IPS DF 6.9 (cell line): ENCODE data around the gene JARID2.

ENCODE experiments used
- DNase-seq: peaks from one replicate; pipeline ENCODE4 v3.0.0-alpha.2; 2013; ENCODE audit warnings: low read depth, low spot score
- H3K27ac ChIP-seq: one replicate; pipeline ENCODE4 v1.5.1; 2013; ENCODE audit warnings: low read length, control low read depth
- H3K27me3 ChIP-seq: 2 replicates; pipeline ENCODE4 v1.6.1; 2013; ENCODE audit warnings: mild to moderate bottlenecking, low read length; ENCODE audit not compliant: control insufficient read depth, insufficient read depth
- H3K36me3 ChIP-seq: 2 replicates; pipeline ENCODE4 v1.6.1; 2013; ENCODE audit warnings: low read length; ENCODE audit not compliant: control insufficient read depth, insufficient read depth
- H3K4me1 ChIP-seq: 2 replicates; pipeline ENCODE4 v1.6.1; 2013; ENCODE audit warnings: low read length; ENCODE audit not compliant: control insufficient read depth, insufficient read depth
- H3K4me3 ChIP-seq: 2 replicates; pipeline ENCODE4 v1.5.1; 2013; ENCODE audit warnings: mild to moderate bottlenecking, low read length
- H3K9me3 ChIP-seq: 2 replicates; pipeline ENCODE4 v1.6.1; 2013; ENCODE audit warnings: low read length, inconsistent platforms; ENCODE audit not compliant: control insufficient read depth, insufficient read depth
- WGBS: extraction: QIAGEN DNeasy Blood & Tissue Kit; methylation state at CpG from one replicate; pipeline ENCODE4 v1.1.7; 2013; ENCODE audit warnings: mixed read lengths, missing lambda C conversion rate; ENCODE audit not compliant: insufficient read length, insufficient coverage; 5-methylcytosine and 5-hydroxymethylcytosine counted together

Gene JARID2

GRCh38 chr6:15511248-15512125 is 265.6 kb downstream of the JARID2 start:
- Histone ChIP-seq H3K27ac (no peak overlapping the region), H3K4me1 (no peaks in the 10 kb centered on the region; the same call in 1 of the 2 replicates), H3K27me3 (no peaks in the 10 kb centered on the region), H3K36me3 (peaks cover 71% of the 10 kb centered on the region), H3K4me3 (no peak overlapping the region), H3K9me3 (no peaks in the 10 kb centered on the region)
- DNase-seq: no peak
- WGBS: no CpG with 5 or more reads among the region's 14 CpGs

GRCh38 chr6:15512126-15512525 is 266.3 kb downstream of the JARID2 start:
- Histone ChIP-seq H3K4me3 (no peak overlapping the region), H3K36me3 (peaks cover 70% of the 10 kb centered on the region), H3K27me3 (no peaks in the 10 kb centered on the region), H3K4me1 (no peaks in the 10 kb centered on the region; the same call in 1 of the 2 replicates), H3K27ac (no peak overlapping the region), H3K9me3 (no peaks in the 10 kb centered on the region)
- WGBS: no CpG with 5 or more reads among the region's 18 CpGs
- no peak for DNase-seq

- peaks cover 70% of the 10 kb centered on the region for H3K36me3 ChIP-seq
- H3K4me1 ChIP-seq: no peaks in the 10 kb centered on the region
- no CpG with 5 or more reads among the region's 9 CpGs for WGBS
- DNase-seq: no peak
- no peak overlapping the region for H3K4me3 ChIP-seq
- H3K9me3 ChIP-seq: no peaks in the 10 kb centered on the region
- H3K27ac ChIP-seq: no peak overlapping the region
- H3K27me3 ChIP-seq: no peaks in the 10 kb centered on the region
Measured at GRCh38 chr6:15512721-15513120, 266.9 kb downstream of the JARID2 start.

- no peak for DNase-seq
- Histone ChIP-seq H3K36me3 (peaks cover 72% of the 10 kb centered on the region), H3K27ac (no peak overlapping the region), H3K27me3 (no peaks in the 10 kb centered on the region), H3K9me3 (no peaks in the 10 kb centered on the region), H3K4me1 (no peaks in the 10 kb centered on the region), H3K4me3 (no peak overlapping the region)
- no CpG with 5 or more reads among the region's 34 CpGs for WGBS
Measured at GRCh38 chr6:15513131-15513771, 267.4 kb downstream of the JARID2 start.

GRCh38 chr6:15513801-15514711 is 268.2 kb downstream of the JARID2 start:
- no peak for DNase-seq
- Histone ChIP-seq H3K9me3 (no peaks in the 10 kb centered on the region), H3K4me3 (no peak overlapping the region), H3K27ac (no peak overlapping the region), H3K36me3 (peaks cover 72% of the 10 kb centered on the region), H3K4me1 (no peaks in the 10 kb centered on the region), H3K27me3 (no peaks in the 10 kb centered on the region)
- no CpG with 5 or more reads among the region's 21 CpGs for WGBS

GRCh38 chr6:15515226-15515625 is 269.4 kb downstream of the JARID2 start:
- Histone ChIP-seq H3K27ac (no peak overlapping the region), H3K36me3 (peaks cover 70% of the 10 kb centered on the region), H3K4me1 (no peaks in the 10 kb centered on the region), H3K27me3 (no peaks in the 10 kb centered on the region), H3K9me3 (no peaks in the 10 kb centered on the region), H3K4me3 (no peak overlapping the region)
- no peak for DNase-seq
- no CpG with 5 or more reads among the region's 6 CpGs for WGBS

- Histone ChIP-seq H3K27ac (no peak overlapping the region), H3K9me3 (no peaks in the 10 kb centered on the region), H3K4me3 (no peak overlapping the region), H3K36me3 (peaks cover 65% of the 10 kb centered on the region), H3K27me3 (no peaks in the 10 kb centered on the region), H3K4me1 (no peaks in the 10 kb centered on the region)
- WGBS: no CpG with 5 or more reads among the region's 18 CpGs
- DNase-seq: no peak
Measured at GRCh38 chr6:15515660-15516375, 269.9 kb downstream of the JARID2 start.

- Histone ChIP-seq H3K4me3 (no peak overlapping the region), H3K9me3 (no peaks in the 10 kb centered on the region), H3K4me1 (no peaks in the 10 kb centered on the region), H3K36me3 (peaks cover 59% of the 10 kb centered on the region), H3K27me3 (no peaks in the 10 kb centered on the region), H3K27ac (no peak overlapping the region)
- WGBS: no CpG with 5 or more reads among the region's 13 CpGs
- no peak for DNase-seq
Measured at GRCh38 chr6:15516378-15516777, 270.5 kb downstream of the JARID2 start.

- Histone ChIP-seq H3K4me3 (no peak overlapping the region), H3K27me3 (no peaks in the 10 kb centered on the region), H3K36me3 (peaks cover 54% of the 10 kb centered on the region), H3K27ac (no peak overlapping the region), H3K4me1 (no peaks in the 10 kb centered on the region), H3K9me3 (no peaks in the 10 kb centered on the region)
- no peak for DNase-seq
- no CpG with 5 or more reads among the region's 29 CpGs for WGBS
Measured at GRCh38 chr6:15516923-15517560, 271.2 kb downstream of the JARID2 start.
